Adrenal gland (tissue), 5 donors: ENCODE measurements around the gene DOCK4.

Experiments
- CTCF ChIP-seq, 6 experiments: fragments of 450-650 bp in 4 of 6; fragments of 200-600 bp in 2 of 6; sonication (generic) in 1 of 6; IDR thresholded peaks; 1 replicate in 5 of 6; 2 replicates in 1 of 6; pipeline versions ENCODE4 v1.5.1 to v1.8.0; 2016 to 2021; ENCODE audit warnings: antibody characterized with exemption in 6 of 6, mild to moderate bottlenecking in 2 of 6, moderate library complexity in 1 of 6
- POLR2A ChIP-seq, 2 donors: fragments of 450-650 bp; IDR thresholded peaks; one replicate each; pipeline ENCODE4 v1.6.1; 2017; ENCODE audit warnings: antibody characterized with exemption in 2 of 2, mild to moderate bottlenecking in 2 of 2, moderate library complexity in 1 of 2
- donor health status: DM: no; HTN: no; CAD: no.

DNA sequence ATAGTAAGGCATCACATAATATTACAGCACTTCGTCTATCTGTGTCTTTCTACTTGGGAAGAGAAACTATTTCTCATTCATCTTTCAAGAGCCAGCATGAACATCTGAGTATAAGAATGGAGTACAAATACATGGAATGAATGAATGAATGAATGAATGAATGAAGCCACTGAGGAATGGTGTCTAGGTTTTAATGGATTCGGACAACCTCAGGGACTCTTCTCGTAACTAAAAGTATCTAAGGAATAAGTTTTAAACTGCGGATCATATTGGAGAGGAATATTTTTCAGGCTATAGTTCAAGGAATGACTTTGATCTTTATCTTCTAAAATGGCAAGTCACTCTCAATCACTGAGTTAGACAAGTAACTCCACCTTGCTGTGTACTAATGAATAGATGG, 199.0 kb downstream of the DOCK4 start:
- TF ChIP-seq CTCF (IDR thresholded peaks at IDR 0.05) (no peak), POLR2A (IDR thresholded peaks at IDR 0.05) (no peak)
